ENCODE measurements around the gene RNF113A.
A peak's percentile ranks its signal among the peaks of the same experiment; 100 is the strongest.
"Not testable (repeated sequence)": the region's sequence is repeated elsewhere in the genome, so short reads cannot be mapped to it uniquely, and the experiment has no call there.

RNF113A gene

DNA sequence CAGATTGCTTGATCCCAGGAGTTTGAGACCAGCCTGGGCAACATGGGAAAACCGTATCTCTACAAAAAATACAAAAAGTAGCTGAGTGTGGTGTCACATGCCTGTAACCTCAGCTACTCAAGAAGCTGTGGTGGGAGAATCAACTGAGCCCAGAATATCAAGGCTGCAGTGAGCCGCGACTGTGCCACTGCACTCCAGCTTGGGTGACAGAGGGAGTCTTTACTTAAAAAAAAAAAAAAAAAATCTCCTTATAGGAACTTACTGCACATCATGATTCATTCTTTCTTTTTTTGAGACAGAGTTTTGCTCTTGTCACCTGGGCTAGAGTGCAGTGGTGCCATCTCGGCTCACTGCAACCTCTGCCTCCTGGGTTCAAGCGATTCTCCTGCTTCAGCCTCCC is 43.1 kb downstream of the RNF113A start:
- DNase-seq, result no peak

DNA sequence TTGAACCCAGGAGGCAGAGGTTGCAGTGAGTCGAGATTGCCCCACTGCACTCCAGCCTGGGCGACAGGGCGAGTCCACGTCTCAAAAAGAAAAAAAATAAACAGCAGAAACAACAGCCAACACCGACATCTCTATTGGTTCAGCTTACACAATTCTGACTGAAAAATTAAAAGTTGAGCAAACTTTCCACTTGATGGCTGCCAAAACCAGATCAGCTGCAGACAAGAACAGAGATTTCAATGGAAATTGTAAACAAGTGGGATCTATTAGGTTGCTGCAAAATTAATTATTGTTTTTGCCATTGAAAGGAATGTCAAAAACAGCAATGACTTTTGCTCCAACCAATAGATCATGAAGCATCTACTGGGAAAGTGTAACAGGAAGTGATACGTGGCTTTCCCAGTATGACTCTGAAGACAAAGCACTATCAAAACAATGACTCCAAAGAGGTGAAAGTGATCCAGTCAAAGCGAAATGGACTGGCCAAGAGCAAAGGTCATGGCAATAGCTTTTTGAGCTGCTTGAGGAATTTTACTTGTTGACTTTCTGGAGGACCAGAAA is 45.1 kb downstream of the RNF113A start:
- DNase-seq, result peak; percentile 0

DNA sequence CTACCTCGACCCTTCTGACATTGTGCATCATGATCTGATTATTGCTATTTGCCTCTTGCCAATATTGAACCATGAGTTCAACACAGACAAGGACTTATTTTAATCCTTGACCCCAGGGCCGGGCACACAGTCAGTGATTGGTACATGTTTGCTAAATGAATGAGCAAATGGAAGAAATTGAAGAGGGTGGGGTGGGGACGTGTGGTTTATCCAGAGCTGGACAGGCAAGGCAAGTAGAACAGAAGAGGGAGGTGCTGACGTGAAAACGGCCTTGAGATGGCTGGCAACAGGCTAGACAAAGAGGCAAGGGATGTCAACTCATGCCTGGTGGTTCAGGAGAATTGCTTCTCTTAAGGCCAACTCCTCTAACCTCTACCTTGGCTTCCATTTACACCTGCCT is 47.3 kb downstream of the RNF113A start:
- DNase-seq, result not testable (repeated sequence)

DNA sequence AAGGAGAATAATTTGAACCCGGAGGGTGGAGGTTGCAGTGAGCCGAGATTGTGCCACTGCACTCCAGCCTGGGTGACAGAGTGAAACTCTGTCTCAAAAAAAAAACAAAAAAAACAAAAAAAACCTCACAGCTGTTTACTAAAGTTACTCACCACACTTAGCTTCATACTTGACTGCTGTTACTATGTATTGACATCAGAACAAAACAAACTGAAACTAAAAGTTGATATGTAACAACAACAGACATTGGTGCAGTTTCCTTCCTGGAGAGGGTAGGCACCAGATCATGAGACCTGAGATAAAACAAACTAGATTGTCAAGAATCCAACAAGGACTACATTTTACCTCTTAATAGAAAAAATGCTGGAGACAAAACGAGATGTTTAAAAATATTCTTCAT is 49.8 kb downstream of the RNF113A start:
- DNase-seq, result not testable (repeated sequence)

All from fibroblast of skin of right quadriceps (primary cell).